PFSK-1 (cell line): ENCODE data around the gene USE1.

Experiments used
- FOXP2 ChIP-seq: optimal IDR thresholded peaks from 2 replicates; pipeline ENCODE3; 2011; ENCODE audit warnings: borderline replicate concordance, control low read depth, inconsistent platforms; ENCODE audit not compliant: insufficient read depth; ENCODE audit errors: extremely low read length, extremely low read depth
- POLR2AphosphoS5 ChIP-seq: IDR thresholded peaks from 2 replicates; pipeline ENCODE4 v1.6.1; 2012; ENCODE audit warnings: low read depth, mild to moderate bottlenecking, control low read depth, low read length, moderate library complexity
- SIN3A ChIP-seq: IDR thresholded peaks from 2 replicates; pipeline ENCODE4 v1.6.1; 2012; ENCODE audit warnings: mild to moderate bottlenecking, low read length, moderate library complexity, borderline replicate concordance; ENCODE audit not compliant: insufficient read depth
- TAF1 ChIP-seq: IDR thresholded peaks from 2 replicates; pipeline ENCODE4 v1.6.1; 2012; ENCODE audit warnings: low read length, control low read depth, borderline replicate concordance; ENCODE audit not compliant: insufficient read depth
- TF ChIP-seq, protein P1 (sequence below), 2 experiments: IDR thresholded peaks; 2 replicates each; pipeline versions ENCODE4 v1.6.1 to v1.8.0; 2011 to 2012; ENCODE audit warnings: low read depth in 2 of 2, low read length in 2 of 2, control low read depth in 1 of 2, inconsistent platforms in 1 of 2, mild to moderate bottlenecking in 1 of 2, moderate library complexity in 1 of 2; ENCODE audit not compliant: insufficient read depth in 1 of 2

Gene USE1

GRCh38 chr19:17195106-17195505, 20.1 kb upstream of the USE1 start:
- no peak for TF ChIP-seq SIN3A
- no peak for TF ChIP-seq POLR2AphosphoS5
- no peak for TF ChIP-seq TAF1
- no peak for TF ChIP-seq FOXP2
- TF ChIP-seq, protein P1, sequence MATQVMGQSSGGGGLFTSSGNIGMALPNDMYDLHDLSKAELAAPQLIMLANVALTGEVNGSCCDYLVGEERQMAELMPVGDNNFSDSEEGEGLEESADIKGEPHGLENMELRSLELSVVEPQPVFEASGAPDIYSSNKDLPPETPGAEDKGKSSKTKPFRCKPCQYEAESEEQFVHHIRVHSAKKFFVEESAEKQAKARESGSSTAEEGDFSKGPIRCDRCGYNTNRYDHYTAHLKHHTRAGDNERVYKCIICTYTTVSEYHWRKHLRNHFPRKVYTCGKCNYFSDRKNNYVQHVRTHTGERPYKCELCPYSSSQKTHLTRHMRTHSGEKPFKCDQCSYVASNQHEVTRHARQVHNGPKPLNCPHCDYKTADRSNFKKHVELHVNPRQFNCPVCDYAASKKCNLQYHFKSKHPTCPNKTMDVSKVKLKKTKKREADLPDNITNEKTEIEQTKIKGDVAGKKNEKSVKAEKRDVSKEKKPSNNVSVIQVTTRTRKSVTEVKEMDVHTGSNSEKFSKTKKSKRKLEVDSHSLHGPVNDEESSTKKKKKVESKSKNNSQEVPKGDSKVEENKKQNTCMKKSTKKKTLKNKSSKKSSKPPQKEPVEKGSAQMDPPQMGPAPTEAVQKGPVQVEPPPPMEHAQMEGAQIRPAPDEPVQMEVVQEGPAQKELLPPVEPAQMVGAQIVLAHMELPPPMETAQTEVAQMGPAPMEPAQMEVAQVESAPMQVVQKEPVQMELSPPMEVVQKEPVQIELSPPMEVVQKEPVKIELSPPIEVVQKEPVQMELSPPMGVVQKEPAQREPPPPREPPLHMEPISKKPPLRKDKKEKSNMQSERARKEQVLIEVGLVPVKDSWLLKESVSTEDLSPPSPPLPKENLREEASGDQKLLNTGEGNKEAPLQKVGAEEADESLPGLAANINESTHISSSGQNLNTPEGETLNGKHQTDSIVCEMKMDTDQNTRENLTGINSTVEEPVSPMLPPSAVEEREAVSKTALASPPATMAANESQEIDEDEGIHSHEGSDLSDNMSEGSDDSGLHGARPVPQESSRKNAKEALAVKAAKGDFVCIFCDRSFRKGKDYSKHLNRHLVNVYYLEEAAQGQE (IDR thresholded peaks at IDR 0.05; ENCODE audit: insufficient read depth in 1 of 2, low read depth in 2 of 2, low read length in 2 of 2), result no peak

DNA sequence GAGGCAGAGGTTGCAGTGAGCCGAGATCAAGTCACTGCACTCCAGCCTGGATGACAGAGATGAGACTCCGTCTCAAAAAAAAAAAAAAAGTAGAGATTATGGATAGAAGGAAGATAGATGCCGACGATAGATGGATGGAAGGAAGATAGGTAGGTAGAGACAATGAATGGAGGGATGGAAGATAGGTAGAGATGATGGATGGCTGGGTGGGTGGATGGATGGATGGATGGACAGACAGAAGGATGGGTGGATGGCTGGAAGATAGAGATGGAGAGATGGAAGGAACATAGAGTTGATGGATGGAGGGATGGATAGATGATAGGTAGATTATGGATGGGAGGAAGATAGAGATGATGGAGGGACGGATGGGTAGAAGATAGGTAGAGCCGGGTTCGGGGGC, 18.5 kb upstream of the USE1 start:
- TF ChIP-seq FOXP2, result no peak

- TF ChIP-seq TAF1 (no peak), SIN3A (no peak), FOXP2 (no peak), POLR2AphosphoS5 (no peak)
- TF ChIP-seq, protein P1 (IDR thresholded peaks at IDR 0.05; ENCODE audit: insufficient read depth in 1 of 2, low read depth in 2 of 2, low read length in 2 of 2), result no peak
Measured at GRCh38 chr19:17197666-17198065, 17.5 kb upstream of the USE1 start.

GRCh38 chr19:17200408-17201079, 14.6 kb upstream of the USE1 start:
- TF ChIP-seq POLR2AphosphoS5 (no peak), TAF1 (no peak), SIN3A (no peak), FOXP2 (no peak)
- TF ChIP-seq, protein P1 (IDR thresholded peaks at IDR 0.05; ENCODE audit: insufficient read depth in 1 of 2, low read depth in 2 of 2, low read length in 2 of 2), result no peak

DNA sequence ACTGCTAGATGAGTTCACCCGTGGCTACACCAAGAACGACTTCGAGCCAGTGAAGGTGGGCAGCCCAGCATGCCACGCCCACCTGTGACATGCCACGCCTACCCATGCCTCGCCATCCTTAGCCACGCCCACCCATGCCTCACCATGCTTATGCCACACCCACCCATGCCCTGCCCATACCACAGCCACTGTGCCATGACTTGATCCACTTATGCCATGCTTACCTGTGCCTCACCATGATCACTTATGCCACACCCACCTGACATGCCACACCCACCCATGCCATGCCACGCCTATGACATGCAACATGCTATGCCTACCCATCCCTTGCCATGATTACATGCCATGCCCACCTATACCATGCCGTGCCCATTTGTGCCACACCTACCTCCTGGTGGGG, 12.9 kb upstream of the USE1 start:
- no peak for TF ChIP-seq SIN3A
- TF ChIP-seq POLR2AphosphoS5, result no peak
- TF ChIP-seq, protein P1 (IDR thresholded peaks at IDR 0.05; ENCODE audit: insufficient read depth in 1 of 2, low read depth in 2 of 2, low read length in 2 of 2), result no peak
- no peak for TF ChIP-seq TAF1
- no peak for TF ChIP-seq FOXP2

DNA sequence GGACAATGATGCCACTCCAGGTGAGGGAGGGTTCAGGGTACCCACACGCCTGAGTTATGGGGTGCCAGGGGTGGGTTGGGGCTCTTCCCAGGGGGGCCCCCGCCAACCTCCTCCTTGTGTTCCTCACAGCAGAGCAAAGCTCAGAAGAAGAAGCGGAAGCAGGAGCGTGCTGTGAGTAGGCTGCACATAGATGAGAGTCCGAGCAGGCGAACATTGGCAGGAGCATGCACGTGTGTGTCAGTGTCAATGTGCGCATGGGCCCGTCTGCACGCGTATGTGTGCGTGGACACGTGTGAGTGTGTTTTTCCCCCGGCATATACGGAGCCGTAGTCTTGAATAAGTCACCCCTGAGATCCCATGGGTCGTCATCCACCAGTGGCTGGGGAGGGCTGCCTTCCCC, 12.4 kb upstream of the USE1 start:
- TF ChIP-seq TAF1 (no peak), POLR2AphosphoS5 (no peak), FOXP2 (no peak), SIN3A (no peak)
- TF ChIP-seq, protein P1 (IDR thresholded peaks at IDR 0.05; ENCODE audit: insufficient read depth in 1 of 2, low read depth in 2 of 2, low read length in 2 of 2), result no peak
